B cell (primary cell): ENCODE data around the gene MRPL10. TPM values are rescaled to one million over a fixed set of nuclear protein-coding genes. Genes with fewer than 3 reads are reported as not detected.

Experiments
- ATAC-seq: fragments of 200-7000 bp; cut with Tn5 transposase; one replicate; pipeline ENCODE4 v1.10.0; 2021; ENCODE audit warnings: low read depth, mild to moderate bottlenecking, moderate number of reproducible peaks, moderate library complexity
- CTCF ChIA-PET: fragments of 350-600 bp; sonication (Branson Sonifier 250); formaldehyde crosslinking; loops from one replicate; lab custom pipeline; 2021; ENCODE audit warnings: antibody characterized with exemption, inconsistent platforms; lab: Charles Lee
- POLR2A ChIA-PET: fragments of 350-600 bp; sonication (Branson Sonifier 250); formaldehyde crosslinking; loops from one replicate; lab custom pipeline; 2021; ENCODE audit warnings: antibody characterized with exemption; lab: Charles Lee
- DNase-seq: peaks from one replicate; pipeline ENCODE4 v3.0.0; 2013
- H2AFZ ChIP-seq: 2 replicates; pipeline ENCODE4 v1.6.1; 2012; ENCODE audit warnings: mild to moderate bottlenecking, low read depth, low read length; ENCODE audit not compliant: insufficient read depth, poor library complexity, severe bottlenecking
- H3K27ac ChIP-seq, 2 donors: 1 replicate in 1 of 2; 2 replicates in 1 of 2; pipeline ENCODE4 v1.5.1; 2012 to 2013; ENCODE audit warnings: low read length in 2 of 2, mild to moderate bottlenecking in 2 of 2, moderate library complexity in 1 of 2
- H3K27me3 ChIP-seq, 4 experiments: fragments of 200-600 bp in 1 of 4; sonication (generic) in 1 of 4; replicated peaks in 1 of 4; 1 replicate in 2 of 4; 2 replicates in 2 of 4; pipeline versions ENCODE4 v1.6.1 to v1.7.0; 2013 to 2016; ENCODE audit warnings: low read length in 3 of 4, mild to moderate bottlenecking in 2 of 4, mixed read lengths in 1 of 4, moderate library complexity in 1 of 4; ENCODE audit not compliant: insufficient read depth in 4 of 4, control insufficient read depth in 3 of 4; ENCODE audit errors: control extremely low read depth in 1 of 4
- H3K36me3 ChIP-seq, 2 experiments: replicated peaks in 1 of 2; 1 replicate in 1 of 2; 2 replicates in 1 of 2; pipeline versions ENCODE4 v1.6.1 to v1.7.1; 2013; ENCODE audit warnings: low read length in 1 of 2; ENCODE audit not compliant: insufficient read depth in 2 of 2, control insufficient read depth in 1 of 2; ENCODE audit errors: control extremely low read depth in 1 of 2, extremely low read depth in 1 of 2
- H3K4me1 ChIP-seq, 2 donors: fragments of 200-600 bp in 1 of 2; sonication (generic) in 1 of 2; 1 replicate in 1 of 2; 2 replicates in 1 of 2; pipeline versions ENCODE4 v1.5.1 to v1.6.1; 2013 to 2017; ENCODE audit warnings: low read length in 2 of 2; ENCODE audit not compliant: control insufficient read depth in 2 of 2, insufficient read depth in 2 of 2
- H3K4me2 ChIP-seq: replicated peaks from 2 replicates; pipeline ENCODE3; 2012; ENCODE audit warnings: mild to moderate bottlenecking, low read depth, low read length; ENCODE audit not compliant: poor library complexity, severe bottlenecking
- H3K4me3 ChIP-seq, 5 experiments: fragments of 200-600 bp in 1 of 5; sonication (generic) in 1 of 5; 1 replicate in 3 of 5; 2 replicates in 2 of 5; pipeline versions ENCODE4 v1.5.1 to v1.7.0; 2011 to 2016; ENCODE audit warnings: low read length in 4 of 5, mild to moderate bottlenecking in 4 of 5, low read depth in 2 of 5, control low read depth in 1 of 5, moderate library complexity in 1 of 5; ENCODE audit not compliant: insufficient read depth in 1 of 5; ENCODE audit errors: control extremely low read depth in 1 of 5, extremely low read depth in 1 of 5
- H3K79me2 ChIP-seq: fragments of 200-600 bp; sonication (generic); one replicate; pipeline ENCODE4 v1.6.0; 2016; ENCODE audit warnings: low read length; ENCODE audit not compliant: control insufficient read depth, insufficient read depth
- H3K9ac ChIP-seq: fragments of 200-600 bp; sonication (generic); 2 replicates; pipeline ENCODE4 v1.6.1; 2017; ENCODE audit warnings: mild to moderate bottlenecking, low read length, moderate library complexity
- H3K9me3 ChIP-seq, 3 donors: one replicate each; pipeline versions ENCODE4 v1.6.1 to v1.7.1; 2013; ENCODE audit warnings: low read length in 2 of 3; ENCODE audit not compliant: control insufficient read depth in 2 of 3, insufficient read depth in 1 of 3; ENCODE audit errors: control extremely low read depth in 1 of 3
- H4K20me1 ChIP-seq: 2 replicates; pipeline ENCODE4 v1.6.0; 2012; ENCODE audit warnings: mild to moderate bottlenecking, low read length; ENCODE audit not compliant: insufficient read depth, control insufficient read depth, poor library complexity, severe bottlenecking
- H3K27ac Mint-ChIP-seq: one replicate; pipeline ENCODE4 v1.8.0; 2021; ENCODE audit warnings: mixed read lengths
- H3K27me3 Mint-ChIP-seq: one replicate; pipeline ENCODE4 v1.8.0; 2021; ENCODE audit warnings: mixed read lengths
- H3K4me1 Mint-ChIP-seq: one replicate; pipeline ENCODE4 v1.8.0; 2021; ENCODE audit warnings: mixed read lengths
- H3K4me3 Mint-ChIP-seq: one replicate; pipeline ENCODE4 v1.8.0; 2021; ENCODE audit warnings: mixed read lengths
- H3K9me3 Mint-ChIP-seq: one replicate; pipeline ENCODE4 v1.8.0; 2022; ENCODE audit warnings: mixed read lengths; ENCODE audit not compliant: insufficient read depth
- CTCF ChIP-seq: fragments of 200-600 bp; IDR thresholded peaks from one replicate; pipeline ENCODE4 v1.8.0; 2022; ENCODE audit warnings: antibody characterized with exemption, mild to moderate bottlenecking
- EZH2 ChIP-seq: IDR thresholded peaks from 2 replicates; pipeline ENCODE4 v1.6.1; 2012; ENCODE audit warnings: borderline replicate concordance, low read depth, mild to moderate bottlenecking, moderate library complexity, low read length; ENCODE audit not compliant: insufficient read depth, poor library complexity, severe bottlenecking
- WGBS: methylation state at CpG from one replicate; pipeline ENCODE4 v1.1.5; 2013; ENCODE audit warnings: missing lambda C conversion rate; ENCODE audit not compliant: insufficient coverage; 5-methylcytosine and 5-hydroxymethylcytosine counted together
- intact Hi-C: fragments of 100-400 bp; cut with micrococcal nuclease; formaldehyde crosslinking; loops from one replicate; pipeline ENCODE4 v1.10.0; 2022
- polyA plus RNA-seq: library from polyadenylated mRNA; depleted of rRNA; stranded (reverse); fragments of >200 nt; gene quantifications from 2 replicates; pipeline ENCODE4 v1.2.3, GENCODE V29; 2012
- total RNA-seq, 2 donors: library from RNA; stranded (reverse); fragments of 120-200 nt in 1 of 2; gene quantifications; 1 replicate in 1 of 2; 2 replicates in 1 of 2; pipeline versions ENCODE4 v1.2.3 to v1.2.4, GENCODE V29; 2013 to 2022

The MRPL10 gene
- total and polyA plus RNA-seq, 2 donors (not counting 1 experiment from before 2014, with no cell fraction given) = 34.8 to 39.4 TPM

DNA sequence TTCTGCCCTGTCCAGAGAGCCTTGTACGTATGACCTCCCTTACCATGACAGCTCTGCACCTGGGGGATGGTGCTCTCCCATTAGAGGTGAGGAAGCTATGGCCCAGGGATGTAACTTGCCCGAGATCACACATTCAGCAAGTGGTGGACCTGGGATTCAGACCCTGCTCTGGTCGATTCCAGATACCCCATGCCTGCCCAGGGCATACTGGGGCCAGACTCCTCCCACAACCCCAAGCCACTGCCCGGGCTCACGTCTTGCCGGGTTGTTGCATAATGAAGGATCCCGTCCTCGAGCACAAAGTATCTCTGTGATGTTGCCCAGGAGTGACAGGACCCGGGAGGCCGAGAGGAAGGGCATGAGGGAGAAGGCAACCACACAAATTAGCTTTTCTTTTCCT lies 11.9 kb downstream of the MRPL10 start:
- Histone ChIP-seq H3K4me1 (peaks cover 16 to 23% of the 10 kb centered on the region in 2 donors), H2AFZ (no peak overlapping the region), H3K9me3 (no peaks in the 10 kb centered on the region), H3K36me3 (peaks cover 0 to 59% of the 10 kb centered on the region in 2 experiments), H3K9ac (no peak overlapping the region), H4K20me1 (no peaks in the 10 kb centered on the region), H3K4me2 (no peak overlapping the region), H3K4me3 (no peak overlapping the region), H3K27ac (no peak overlapping the region), H3K79me2 (peaks cover 11% of the 10 kb centered on the region), H3K27me3 (no peaks in the 10 kb centered on the region)
- no peak for ATAC-seq
- ChIA-PET CTCF (no interaction called here), POLR2A (no interaction called here)
- Mint-ChIP-seq H3K27ac (no peak overlapping the region), H3K9me3 (no peaks in the 10 kb centered on the region), H3K4me3 (peak overlapping the region; percentile 15), H3K4me1 (peaks cover 27% of the 10 kb centered on the region), H3K27me3 (no peaks in the 10 kb centered on the region)
- 93% methylated on average over 9 of the region's 10 CpGs for WGBS
- intact Hi-C loops = no loop called here
- no peak for DNase-seq
- no peak for TF ChIP-seq CTCF
- no peak for TF ChIP-seq EZH2

GRCh38 chr17:47818002-47818695 lies 13.2 kb downstream of the MRPL10 start:
- H3K4me1 ChIP-seq = peaks cover 16 to 23% of the 10 kb centered on the region in 2 donors
- H4K20me1 ChIP-seq = no peaks in the 10 kb centered on the region
- peaks cover 11% of the 10 kb centered on the region for H3K79me2 ChIP-seq
- no peaks in the 10 kb centered on the region for H3K9me3 ChIP-seq
- POLR2A ChIA-PET = no interaction called here
- H3K27me3 ChIP-seq = no peaks in the 10 kb centered on the region
- CTCF ChIA-PET = no interaction called here
- ATAC-seq = no peak
- H3K9ac ChIP-seq = no peak overlapping the region
- no peaks in the 10 kb centered on the region for H3K27me3 Mint-ChIP-seq
- DNase-seq = no peak
- H3K27ac ChIP-seq = no peak overlapping the region
- no peak overlapping the region for H3K4me2 ChIP-seq
- H3K27ac Mint-ChIP-seq = no peak overlapping the region
- no peak for TF ChIP-seq EZH2
- TF ChIP-seq CTCF = no peak
- WGBS = 96% methylated on average over 6 of the region's 11 CpGs
- no peak overlapping the region for H2AFZ ChIP-seq
- intact Hi-C loops = no loop called here
- peaks cover 26% of the 10 kb centered on the region for H3K4me1 Mint-ChIP-seq
- peaks cover 0 to 52% of the 10 kb centered on the region in 2 experiments for H3K36me3 ChIP-seq
- H3K9me3 Mint-ChIP-seq = no peaks in the 10 kb centered on the region
- no peak overlapping the region for H3K4me3 ChIP-seq
- no peak overlapping the region for H3K4me3 Mint-ChIP-seq
